Measurements from ENCODE around the gene SSBP3. TPM values are rescaled to one million over a fixed set of nuclear protein-coding genes. Genes with fewer than 3 reads are reported as not detected.

SSBP3 gene
- total and polyA plus RNA-seq, 9 of the 15 experiments (the other 6 are each of a cell fraction or from before 2014, with no cell fraction given): 8.7 to 108 (median 33.8) TPM

DNA sequence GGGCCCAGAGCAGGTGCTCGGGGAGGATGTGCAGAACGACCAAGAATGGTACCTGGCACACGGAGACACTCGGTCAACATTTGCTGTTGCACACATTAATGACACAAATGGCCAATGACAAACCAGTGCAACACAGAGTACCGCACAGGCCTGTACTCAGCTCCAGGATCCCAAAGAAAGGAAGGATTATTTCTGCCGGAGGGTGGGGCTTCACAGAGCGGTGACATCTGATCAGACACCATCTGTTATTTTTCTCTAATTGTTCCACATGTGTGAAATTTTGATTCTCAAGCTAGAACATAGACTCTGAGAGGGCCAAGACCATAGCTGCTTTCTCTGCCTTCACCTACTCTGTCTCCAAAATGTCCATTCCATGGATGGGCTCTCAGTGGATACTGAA lies 105.8 kb downstream of the SSBP3 start:
- ATAC-seq (no peak), FAIRE-seq (no peak), DNase-seq (ENCODE audit: extremely low read depth in 1 of 4, low spot score in 3 of 4) (no peak)
- H2AFZ ChIP-seq (ENCODE audit: low read depth, low read length): no peak overlapping the region
- H4K20me1 ChIP-seq (replicated peaks; ENCODE audit: control insufficient read depth, insufficient read depth, low read length): peaks cover 78% of the 10 kb centered on the region
- TF ChIP-seq MCM7 (IDR thresholded peaks at IDR 0.05): no peak
- 0 out of 2 replicates have a peak, but pooled peaks have one; percentile 30 for TF ChIP-seq ZNF263 (CRISPR knock-in tag; IDR thresholded peaks at IDR 0.05; ENCODE audit: borderline replicate concordance)
- TF ChIP-seq ERF (CRISPR knock-in tag; IDR thresholded peaks at IDR 0.05): no peak
- H3K9me1 ChIP-seq (ENCODE audit: control insufficient read depth, insufficient read depth, low read length): peaks cover 3% of the 10 kb centered on the region
- H3K36me3 ChIP-seq (ENCODE audit: control insufficient read depth, insufficient read depth, low read length): no peaks in the 10 kb centered on the region
- H3K4me3 ChIP-seq: no peak overlapping the region
- no peaks in the 10 kb centered on the region for H3K9me3 ChIP-seq (replicated peaks; ENCODE audit: control insufficient read depth, insufficient read depth, low read depth, low read length)
- CTCF ChIA-PET (ENCODE audit: low intra/inter-chr PET ratio): no interaction called here
- H3K27ac ChIP-seq (ENCODE audit: extremely low read depth, low read depth, low read length): no peak overlapping the region
- POLR2A ChIA-PET: interaction anchor here (0.6 to 1.2 kb wide), 3 partner anchors 11 to 647 kb away, joined by 3 to 5 read pairs (median 3); no protein-coding TSS in a partner anchor
- no peaks in the 10 kb centered on the region for H3K27me3 ChIP-seq (ENCODE audit: control insufficient read depth in 2 of 2, insufficient read depth in 2 of 2, low read length in 2 of 2)
- H3K9ac ChIP-seq (ENCODE audit: insufficient read depth in 1 of 2, low read depth in 2 of 2, low read length in 2 of 2): no peak overlapping the region
- intact Hi-C loops (cut with micrococcal nuclease): no loop called here
- H3K4me2 ChIP-seq (ENCODE audit: insufficient read depth, low read length): no peak overlapping the region
- 81% methylated on average over 7 of the region's 7 CpGs for WGBS (ENCODE audit: insufficient coverage, low coverage, missing lambda C conversion rate)
- BruUV-seq (replicated peaks): no TSS peak
- in situ Hi-C loops (cut with MboI): loop anchor here (25.0 kb wide), 1 partner anchor 187 kb away; no protein-coding TSS in a partner anchor
- peaks cover 12 to 23% of the 10 kb centered on the region in 2 experiments; a peak in 4 of 5 replicates for H3K4me1 ChIP-seq (replicated peaks in 1 of 2; ENCODE audit: control insufficient read depth in 2 of 2, insufficient read depth in 2 of 2, low read length in 2 of 2)
- H3K79me2 ChIP-seq (ENCODE audit: control insufficient read depth, insufficient read depth, low read length): peaks cover 86% of the 10 kb centered on the region

DNA sequence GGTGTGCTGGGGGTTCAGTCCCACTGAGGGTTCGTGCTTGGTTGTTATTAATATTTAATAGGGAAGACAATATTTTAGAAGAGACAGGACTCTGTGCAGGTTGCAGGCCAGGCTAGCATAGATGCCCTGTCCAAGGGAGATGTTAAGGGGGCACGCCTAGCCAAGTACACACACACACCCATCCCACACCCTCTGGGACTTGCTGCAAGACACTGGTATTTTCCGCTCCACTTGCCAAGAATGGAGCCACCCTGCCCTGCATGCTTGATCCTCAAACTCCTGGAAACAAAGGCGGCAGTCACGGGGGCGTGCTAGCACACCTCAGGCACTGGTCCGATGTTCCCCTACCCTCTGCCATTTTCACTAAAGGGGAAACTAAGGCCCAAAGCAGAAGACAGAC lies 107.2 kb downstream of the SSBP3 start:
- TF ChIP-seq ZNF551 (CRISPR knock-in tag; IDR thresholded peaks at IDR 0.05) (no peak), ZNF224 (CRISPR knock-in tag; IDR thresholded peaks at IDR 0.05) (no peak), NR2C1 (IDR thresholded peaks at IDR 0.05) (no peak), NR2C1 (tag; IDR thresholded peaks at IDR 0.05) (no peak)
- H3K27ac ChIP-seq (ENCODE audit: extremely low read depth, low read depth, low read length): no peak overlapping the region
- ATAC-seq: no peak
- H3K36me3 ChIP-seq (ENCODE audit: control insufficient read depth, insufficient read depth, low read length): no peaks in the 10 kb centered on the region
- intact Hi-C loops (cut with micrococcal nuclease) (no loop called here), in situ Hi-C loops (cut with MboI) (no loop called here)
- no peaks in the 10 kb centered on the region for H3K27me3 ChIP-seq (ENCODE audit: control insufficient read depth in 2 of 2, insufficient read depth in 2 of 2, low read length in 2 of 2)
- FAIRE-seq: no peak
- no peak overlapping the region for H3K4me3 ChIP-seq
- CTCF ChIA-PET (ENCODE audit: low intra/inter-chr PET ratio): interaction anchor here (0.6 kb wide), 1 partner anchor 226 kb away, joined by 4 read pairs; no protein-coding TSS in a partner anchor
- no TSS peak for BruUV-seq (replicated peaks)
- no peaks in the 10 kb centered on the region for H3K9me3 ChIP-seq (replicated peaks; ENCODE audit: control insufficient read depth, insufficient read depth, low read depth, low read length)
- H3K4me1 ChIP-seq (replicated peaks in 1 of 2; ENCODE audit: control insufficient read depth in 2 of 2, insufficient read depth in 2 of 2, low read length in 2 of 2): peaks cover 12 to 19% of the 10 kb centered on the region in 2 experiments; a peak in 4 of 5 replicates
- no peak overlapping the region for H3K4me2 ChIP-seq (ENCODE audit: insufficient read depth, low read length)
- peaks cover 3% of the 10 kb centered on the region for H3K9me1 ChIP-seq (ENCODE audit: control insufficient read depth, insufficient read depth, low read length)
- DNase-seq (ENCODE audit: extremely low read depth in 1 of 4, low spot score in 3 of 4): no peak
- peaks cover 85% of the 10 kb centered on the region for H3K79me2 ChIP-seq (ENCODE audit: control insufficient read depth, insufficient read depth, low read length)
- H2AFZ ChIP-seq (ENCODE audit: low read depth, low read length): no peak overlapping the region
- H4K20me1 ChIP-seq (replicated peaks; ENCODE audit: control insufficient read depth, insufficient read depth, low read length): peaks cover 79% of the 10 kb centered on the region
- WGBS (ENCODE audit: insufficient coverage, low coverage, missing lambda C conversion rate): 86% methylated on average over 7 of the region's 7 CpGs
- no peak overlapping the region for H3K9ac ChIP-seq (ENCODE audit: insufficient read depth in 1 of 2, low read depth in 2 of 2, low read length in 2 of 2)
- POLR2A ChIA-PET: interaction anchor here (0.6 to 1.5 kb wide), 6 partner anchors 9 to 98 kb away, joined by 3 to 7 read pairs (median 4); no protein-coding TSS in a partner anchor
